Endothelial cell of umbilical vein (primary cell): Measurements from ENCODE around the gene SNAP23. TPM values are rescaled to one million over a fixed set of nuclear protein-coding genes. Genes with fewer than 3 reads are reported as not detected.

Source experiments
- BruUV-seq: library from RNA; stranded (reverse); fragments of 400-500 nt; replicated peaks from 2 replicates; lab custom pipeline; 2021; lab: Mats Ljungman, UMichigan
- CTCF ChIA-PET: fragments of 300-600, 350-600 bp; sonication (Branson Sonifier 250); formaldehyde crosslinking; loops from one replicate; lab custom pipeline; 2021; ENCODE audit warnings: antibody characterized with exemption, inconsistent platforms; lab: Charles Lee
- POLR2A ChIA-PET: fragments of 300-600, 350-600 bp; sonication (Branson Sonifier 250); formaldehyde crosslinking; loops from one replicate; lab custom pipeline; 2021; ENCODE audit warnings: antibody characterized with exemption, inconsistent platforms; lab: Charles Lee
- DNase-seq: peaks from one replicate; pipeline ENCODE4 v3.0.0-alpha.2; 2011; ENCODE audit warnings: low read depth, low spot score
- FAIRE-seq: peaks from 2 replicates; lab custom pipeline; 2011; peaks lifted over from hg19 to GRCh38; lab: Jason Lieb, UNC
- H2AFZ ChIP-seq: 2 replicates; pipeline ENCODE4 v1.6.0; 2012; ENCODE audit warnings: low read depth, low read length, control low read depth, inconsistent platforms
- H3K27ac ChIP-seq: 2 replicates; pipeline ENCODE4 v1.5.1; 2011; ENCODE audit warnings: low read depth, mild to moderate bottlenecking, control low read depth, low read length, moderate library complexity; ENCODE audit not compliant: insufficient read depth
- H3K27me3 ChIP-seq, 2 experiments: 2 replicates each; pipeline versions ENCODE4 v1.6.0 to v1.6.1; 2011; ENCODE audit warnings: low read length in 2 of 2, mixed read lengths in 1 of 2; ENCODE audit not compliant: control insufficient read depth in 2 of 2, insufficient read depth in 2 of 2
- H3K36me3 ChIP-seq, 2 experiments: 2 replicates in 1 of 2; 3 replicates in 1 of 2; pipeline ENCODE4 v1.5.1; 2011; ENCODE audit warnings: low read length in 2 of 2, mild to moderate bottlenecking in 1 of 2, moderate library complexity in 1 of 2; ENCODE audit not compliant: control insufficient read depth in 2 of 2, insufficient read depth in 2 of 2; ENCODE audit errors: extremely low read depth in 1 of 2
- H3K4me1 ChIP-seq: 3 replicates; pipeline ENCODE4 v1.5.1; 2011; ENCODE audit warnings: mild to moderate bottlenecking, low read length; ENCODE audit not compliant: control insufficient read depth, insufficient read depth; ENCODE audit errors: extremely low read depth
- H3K4me2 ChIP-seq: 2 replicates; pipeline ENCODE4 v1.6.1; 2011; ENCODE audit warnings: low read length, control low read depth, mixed read lengths; ENCODE audit not compliant: insufficient read depth
- H3K4me3 ChIP-seq, 3 experiments: fragments of 200-600 bp in 1 of 3; sonication (generic), shearing (Covaris generic) in 1 of 3; replicated peaks in 1 of 3; 2 replicates each; pipeline ENCODE4 v1.5.1; 2011 to 2016; ENCODE audit warnings: control low read depth in 3 of 3, low read length in 3 of 3, mild to moderate bottlenecking in 2 of 3, inconsistent platforms in 1 of 3, low read depth in 1 of 3, moderate library complexity in 1 of 3; ENCODE audit not compliant: insufficient read depth in 1 of 3
- H3K79me2 ChIP-seq: 2 replicates; pipeline ENCODE4 v1.6.0; 2012; ENCODE audit warnings: low read length, inconsistent platforms; ENCODE audit not compliant: control insufficient read depth, insufficient read depth
- H3K9ac ChIP-seq: replicated peaks from 2 replicates; pipeline ENCODE3; 2011; ENCODE audit warnings: low read length, control low read depth; ENCODE audit not compliant: insufficient read depth; ENCODE audit errors: extremely low read depth
- H3K9me1 ChIP-seq: replicated peaks from 3 replicates; pipeline ENCODE4 v1.6.0; 2011; ENCODE audit warnings: mild to moderate bottlenecking, low read length; ENCODE audit not compliant: control insufficient read depth, insufficient read depth; ENCODE audit errors: extremely low read depth
- H3K9me3 ChIP-seq: replicated peaks from 2 replicates; pipeline ENCODE4 v1.5.1; 2012; ENCODE audit warnings: low read length, inconsistent platforms; ENCODE audit not compliant: control insufficient read depth, insufficient read depth
- H4K20me1 ChIP-seq: replicated peaks from 2 replicates; pipeline ENCODE3; 2011; ENCODE audit warnings: mild to moderate bottlenecking, low read length; ENCODE audit not compliant: control insufficient read depth, insufficient read depth; ENCODE audit errors: extremely low read depth
- EZH2 ChIP-seq: IDR thresholded peaks from 2 replicates; pipeline ENCODE4 v1.6.1; 2012; ENCODE audit warnings: borderline replicate concordance, low read depth, mild to moderate bottlenecking, moderate library complexity, low read length, inconsistent platforms; ENCODE audit not compliant: severe bottlenecking
- FOS ChIP-seq: IDR thresholded peaks from 2 replicates; pipeline ENCODE4 v1.6.1; 2011; ENCODE audit warnings: mild to moderate bottlenecking, low read length, moderate library complexity, borderline replicate concordance; ENCODE audit not compliant: insufficient read depth
- GATA2 ChIP-seq: IDR thresholded peaks from 2 replicates; pipeline ENCODE4 v1.7.0; 2011; ENCODE audit warnings: low read depth, mild to moderate bottlenecking, moderate library complexity, mixed read lengths, low read length; ENCODE audit not compliant: insufficient read length, insufficient read depth
- JUN ChIP-seq: IDR thresholded peaks from 2 replicates; pipeline ENCODE4 v1.6.1; 2011; ENCODE audit warnings: borderline replicate concordance, low read depth; ENCODE audit not compliant: insufficient read length, insufficient read depth
- MAX ChIP-seq: IDR thresholded peaks from 2 replicates; pipeline ENCODE4 v1.6.1; 2011; ENCODE audit not compliant: insufficient read depth, insufficient read length
- MYC ChIP-seq: IDR thresholded peaks from one replicate; pipeline ENCODE4 v1.6.1; 2011; ENCODE audit warnings: mild to moderate bottlenecking, low read depth, low read length
- POLR2A ChIP-seq: IDR thresholded peaks from 2 replicates; pipeline ENCODE4 v1.6.1; 2012; ENCODE audit warnings: low read depth, mild to moderate bottlenecking, control low read depth, low read length
- POLR2AphosphoS5 ChIP-seq: IDR thresholded peaks from 2 replicates; pipeline ENCODE4 v1.6.1; 2012; ENCODE audit warnings: low read depth, mild to moderate bottlenecking, control low read depth, low read length, moderate library complexity; ENCODE audit not compliant: insufficient read depth
- dilution Hi-C: fragments of 300-500 bp; cut with MboI; formaldehyde crosslinking; loops from one replicate; pipeline ENCODE4 v1.15.0; 2019; ENCODE audit warnings: low sequenced_read_pairs; ENCODE audit not compliant: extremely low pct_ligation_motif_present
- intact Hi-C: fragments of 100-400 bp; cut with micrococcal nuclease; formaldehyde crosslinking; loops from one replicate; pipeline ENCODE4 v1.10.0; 2022
- polyA plus RNA-seq, 4 experiments: library from polyadenylated mRNA; depleted of rRNA in 3 of 4; stranded (reverse) in 3 of 4; unstranded in 1 of 4; fragments of >200 nt; gene quantifications; 2 replicates each; pipeline versions ENCODE4 v1.2.1 to v1.2.3, GENCODE V29; 2011 to 2012; ENCODE audit warnings: missing spikeins in 1 of 4
- total RNA-seq: library from RNA; stranded (reverse); gene quantifications from 2 replicates; pipeline ENCODE4 v1.2.3, GENCODE V29; 2021
- TF ChIP-seq, protein P1 (sequence below), 2 donors: IDR thresholded peaks; 1 replicate in 1 of 2; 2 replicates in 1 of 2; pipeline ENCODE4 v1.5.1; 2011; ENCODE audit warnings: low read length in 2 of 2, mild to moderate bottlenecking in 2 of 2, moderate library complexity in 2 of 2, control low read depth in 1 of 2, inconsistent platforms in 1 of 2, low read depth in 1 of 2; ENCODE audit not compliant: insufficient read depth in 1 of 2; ENCODE audit errors: extremely low read depth in 1 of 2

SNAP23 gene
- total and polyA plus RNA-seq, 2 donors (not counting 3 experiments of a cell fraction or from before 2014, with no cell fraction given): 141 to 152 TPM

DNA sequence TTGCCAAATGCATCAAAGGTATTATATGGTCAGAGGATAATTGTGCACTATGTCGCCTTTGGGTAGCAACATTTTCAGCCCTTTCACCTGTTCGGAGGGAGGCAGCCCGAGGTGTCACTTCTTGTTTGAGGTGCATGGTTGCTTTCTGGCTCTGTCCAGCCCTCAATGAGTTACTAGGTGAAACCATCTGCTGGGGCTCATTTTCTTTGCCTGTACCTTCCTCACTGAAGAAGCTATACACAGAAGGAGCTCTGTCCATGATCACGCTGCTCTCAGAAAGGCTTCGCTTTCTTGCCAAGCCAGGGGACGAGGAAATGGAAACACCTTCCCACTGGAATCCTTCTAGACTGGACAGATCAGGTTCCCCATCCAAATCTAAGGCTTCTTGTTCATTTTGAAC, 47.2 kb upstream of the SNAP23 start:
- intact Hi-C loops (no loop called here), dilution Hi-C loops (no loop called here)
- TF ChIP-seq MAX (no peak), POLR2AphosphoS5 (no peak), MYC (no peak), EZH2 (no peak), POLR2A (no peak), JUN (no peak), FOS (no peak), GATA2 (no peak)
- TF ChIP-seq, protein P1, sequence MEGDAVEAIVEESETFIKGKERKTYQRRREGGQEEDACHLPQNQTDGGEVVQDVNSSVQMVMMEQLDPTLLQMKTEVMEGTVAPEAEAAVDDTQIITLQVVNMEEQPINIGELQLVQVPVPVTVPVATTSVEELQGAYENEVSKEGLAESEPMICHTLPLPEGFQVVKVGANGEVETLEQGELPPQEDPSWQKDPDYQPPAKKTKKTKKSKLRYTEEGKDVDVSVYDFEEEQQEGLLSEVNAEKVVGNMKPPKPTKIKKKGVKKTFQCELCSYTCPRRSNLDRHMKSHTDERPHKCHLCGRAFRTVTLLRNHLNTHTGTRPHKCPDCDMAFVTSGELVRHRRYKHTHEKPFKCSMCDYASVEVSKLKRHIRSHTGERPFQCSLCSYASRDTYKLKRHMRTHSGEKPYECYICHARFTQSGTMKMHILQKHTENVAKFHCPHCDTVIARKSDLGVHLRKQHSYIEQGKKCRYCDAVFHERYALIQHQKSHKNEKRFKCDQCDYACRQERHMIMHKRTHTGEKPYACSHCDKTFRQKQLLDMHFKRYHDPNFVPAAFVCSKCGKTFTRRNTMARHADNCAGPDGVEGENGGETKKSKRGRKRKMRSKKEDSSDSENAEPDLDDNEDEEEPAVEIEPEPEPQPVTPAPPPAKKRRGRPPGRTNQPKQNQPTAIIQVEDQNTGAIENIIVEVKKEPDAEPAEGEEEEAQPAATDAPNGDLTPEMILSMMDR (IDR thresholded peaks at IDR 0.05; ENCODE audit: extremely low read depth in 1 of 2, insufficient read depth in 1 of 2, low read depth in 1 of 2, low read length in 2 of 2): no peak
- Histone ChIP-seq H4K20me1 (no peaks in the 10 kb centered on the region), H2AFZ (no peak overlapping the region), H3K36me3 (peaks cover 23 to 30% of the 10 kb centered on the region in 2 experiments), H3K9me3 (no peaks in the 10 kb centered on the region), H3K4me3 (no peak overlapping the region), H3K4me2 (no peak overlapping the region), H3K27me3 (no peaks in the 10 kb centered on the region), H3K4me1 (no peaks in the 10 kb centered on the region), H3K9me1 (no peaks in the 10 kb centered on the region), H3K9ac (no peak overlapping the region), H3K79me2 (peaks cover 9% of the 10 kb centered on the region), H3K27ac (no peak overlapping the region)
- ChIA-PET CTCF (interaction anchor here (0.6 kb wide), 1 partner anchor 12 kb away, joined by 3 read pairs; no protein-coding TSS in a partner anchor), POLR2A (no interaction called here)
- DNase-seq: no peak
- FAIRE-seq: no peak
- BruUV-seq: no TSS peak
